ENCODE data around the gene RIPK4. TPM values are rescaled to one million over a fixed set of nuclear protein-coding genes. Genes with fewer than 3 reads are reported as not detected.
"Not testable (repeated sequence)": the region's sequence is repeated elsewhere in the genome, so short reads cannot be mapped to it uniquely, and the experiment has no call there.

Gene RIPK4
- total RNA-seq, 1 donor from 2014 or later = 34.3 TPM

GRCh38 chr21:41795726-41796125 lies 28.9 kb upstream of the RIPK4 start:
- DNase-seq (ENCODE audit: low spot score) = no peak

GRCh38 chr21:41794600-41794999 lies 27.7 kb upstream of the RIPK4 start:
- no peak for DNase-seq (ENCODE audit: low spot score)

GRCh38 chr21:41792711-41793110 lies 25.9 kb upstream of the RIPK4 start:
- DNase-seq (ENCODE audit: low spot score) = no peak

- no peak for DNase-seq (ENCODE audit: low spot score)
These were observed 19.7 kb upstream of the RIPK4 start for GRCh38 chr21:41786509-41786987.

- DNase-seq (ENCODE audit: low spot score) = not testable (repeated sequence)
These were observed 18.4 kb upstream of the RIPK4 start for GRCh38 chr21:41785262-41785661.

- DNase-seq (ENCODE audit: low spot score) = no peak
These were observed 17.7 kb upstream of the RIPK4 start for GRCh38 chr21:41784456-41785102.

- DNase-seq (ENCODE audit: low spot score) = peak; percentile 85
These were observed 16.8 kb upstream of the RIPK4 start for GRCh38 chr21:41783476-41784180.

- DNase-seq (ENCODE audit: low spot score) = no peak
These were observed 14.2 kb upstream of the RIPK4 start for GRCh38 chr21:41781050-41781410.

- no peak for DNase-seq (ENCODE audit: low spot score)
These were observed 13.6 kb upstream of the RIPK4 start for GRCh38 chr21:41780337-41781049.

GRCh38 chr21:41779659-41780058 lies 12.8 kb upstream of the RIPK4 start:
- no peak for DNase-seq (ENCODE audit: low spot score)

- DNase-seq (ENCODE audit: low spot score) = no peak
These were observed 12.2 kb upstream of the RIPK4 start for GRCh38 chr21:41778930-41779600.

- DNase-seq (ENCODE audit: low spot score) = peak; percentile 85
These were observed 11.3 kb upstream of the RIPK4 start for GRCh38 chr21:41777951-41778815.

- no peak for DNase-seq (ENCODE audit: low spot score)
These were observed 9.9 kb upstream of the RIPK4 start for GRCh38 chr21:41776778-41777177.

- no peak for DNase-seq (ENCODE audit: low spot score)
These were observed 8.3 kb upstream of the RIPK4 start for GRCh38 chr21:41775149-41775472.

- DNase-seq (ENCODE audit: low spot score) = no peak
These were observed 7.8 kb upstream of the RIPK4 start for GRCh38 chr21:41774467-41775148.

GRCh38 chr21:41772351-41773080 lies 5.7 kb upstream of the RIPK4 start:
- DNase-seq (ENCODE audit: low spot score) = no peak

GRCh38 chr21:41771625-41771945 lies 4.7 kb upstream of the RIPK4 start:
- DNase-seq (ENCODE audit: low spot score) = no peak

- no peak for DNase-seq (ENCODE audit: low spot score)
These were observed 4.2 kb upstream of the RIPK4 start for GRCh38 chr21:41770901-41771624.

GRCh38 chr21:41769933-41770332 lies 3.1 kb upstream of the RIPK4 start:
- no peak for DNase-seq (ENCODE audit: low spot score)

- DNase-seq (ENCODE audit: low spot score) = no peak
These were observed 2.7 kb upstream of the RIPK4 start for GRCh38 chr21:41769521-41769920.
